Smooth muscle cell of trachea (primary cell): ENCODE measurements around the gene TMEFF2. TPM values are rescaled to one million over a fixed set of nuclear protein-coding genes. Genes with fewer than 3 reads are reported as not detected.

ENCODE experiments used
- total RNA-seq: library from RNA; depleted of rRNA; stranded (reverse); fragments of >200 nt; gene quantifications from 2 replicates; pipeline ENCODE4 v1.2.1, GENCODE V29; 2014

The TMEFF2 gene, protein sequence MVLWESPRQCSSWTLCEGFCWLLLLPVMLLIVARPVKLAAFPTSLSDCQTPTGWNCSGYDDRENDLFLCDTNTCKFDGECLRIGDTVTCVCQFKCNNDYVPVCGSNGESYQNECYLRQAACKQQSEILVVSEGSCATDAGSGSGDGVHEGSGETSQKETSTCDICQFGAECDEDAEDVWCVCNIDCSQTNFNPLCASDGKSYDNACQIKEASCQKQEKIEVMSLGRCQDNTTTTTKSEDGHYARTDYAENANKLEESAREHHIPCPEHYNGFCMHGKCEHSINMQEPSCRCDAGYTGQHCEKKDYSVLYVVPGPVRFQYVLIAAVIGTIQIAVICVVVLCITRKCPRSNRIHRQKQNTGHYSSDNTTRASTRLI
- 1.7 and 2.8 TPM in 2 replicates for total RNA-seq

DNA sequence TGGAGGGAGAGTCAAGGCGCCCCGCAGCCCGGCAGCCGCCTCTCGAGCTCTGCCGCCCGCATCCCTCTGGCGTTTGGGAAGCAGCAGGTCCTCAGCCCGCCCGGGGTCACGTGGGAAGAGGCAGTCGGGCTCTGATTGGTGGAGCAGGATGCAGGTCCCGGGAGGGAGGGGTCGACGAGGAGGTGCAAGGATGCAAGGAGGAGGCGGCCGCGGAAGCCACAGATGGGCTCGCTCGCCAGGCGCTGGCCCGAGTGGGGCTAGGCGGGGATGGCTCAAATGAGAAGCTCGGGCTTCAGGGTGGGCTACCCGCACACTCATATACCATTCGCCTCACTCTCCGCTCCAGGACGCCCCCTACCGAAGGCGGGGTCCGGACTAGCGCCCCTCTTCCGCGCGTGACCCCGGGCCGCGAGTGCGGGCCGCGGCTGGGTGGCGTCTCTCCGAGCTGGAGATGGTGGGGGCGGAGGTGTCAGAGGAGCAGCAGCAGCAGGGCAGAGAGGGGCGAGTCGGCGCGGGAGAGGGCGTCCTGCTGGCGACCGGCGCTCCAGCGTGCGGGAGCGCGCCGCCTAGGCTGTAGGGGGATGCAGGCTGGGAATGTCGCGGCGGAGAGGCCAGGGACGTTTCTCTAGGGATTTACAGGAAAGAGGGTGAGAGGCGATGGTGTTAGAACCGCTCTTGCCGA lies at the start of gene TMEFF2:
Gene TMEFF2, minus strand, starts transcription at position 68 of the 682 bp plus-strand sequence. CDS start 409 bp downstream, outside the sequence.

